Right renal pelvis (tissue), 4 donors: ENCODE results near the gene SRPK3. TPM values are rescaled to one million over a fixed set of nuclear protein-coding genes. Genes with fewer than 3 reads are reported as not detected.

Experiments
- DNase-seq, 4 donors: peaks; one replicate each; pipeline ENCODE4 v3.0.0-alpha.2; 2013; ENCODE audit warnings: low read depth in 4 of 4, low spot score in 3 of 4, missing footprints in 1 of 4
- polyA plus RNA-seq, 4 donors: library from polyadenylated mRNA; unstranded; fragments of 120-200 nt; gene quantifications; one replicate each; pipeline ENCODE4 v1.2.1, GENCODE V29; 2013; ENCODE audit not compliant: insufficient read length in 4 of 4

SRPK3 gene
- polyA plus RNA-seq, 4 donors, result 0.90 to 2.0 (median 1.5) TPM

DNA sequence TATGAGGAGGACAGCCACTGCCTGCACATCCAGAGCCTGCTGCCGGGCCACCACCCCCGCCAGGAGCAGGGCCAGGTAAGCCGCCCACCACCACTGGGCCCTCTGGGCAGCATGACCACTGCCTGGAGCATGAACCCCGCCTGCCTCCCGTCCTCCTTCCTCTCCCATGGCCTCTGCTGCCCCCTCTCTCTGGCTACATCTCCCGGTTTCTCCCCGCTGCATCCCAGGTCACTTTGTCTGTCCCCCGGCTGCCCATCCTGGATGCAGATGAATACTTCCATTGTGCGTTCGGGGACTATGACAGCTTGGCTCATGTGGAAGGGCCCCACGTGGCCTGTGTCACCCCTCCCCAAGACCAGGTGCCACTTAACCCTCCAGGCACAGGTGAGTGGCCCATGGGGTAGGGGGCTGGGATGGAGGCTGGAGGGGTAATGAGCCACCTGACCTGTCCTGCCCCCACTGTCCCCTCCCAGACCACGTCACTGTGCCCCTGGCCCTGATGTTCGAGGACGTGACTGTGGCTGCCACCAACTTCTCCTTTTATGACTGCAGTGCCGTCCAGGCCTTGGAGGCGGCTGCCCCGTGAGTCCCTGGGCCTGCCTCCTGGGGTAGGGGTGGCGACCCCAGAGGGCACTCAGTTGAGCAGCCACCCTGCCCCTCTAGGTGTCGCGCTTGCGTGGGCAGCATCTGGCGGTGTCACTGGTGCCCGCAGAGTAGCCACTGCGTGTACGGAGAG lies 10.8 kb upstream of the SRPK3 start:
- DNase-seq, result no peak

DNA sequence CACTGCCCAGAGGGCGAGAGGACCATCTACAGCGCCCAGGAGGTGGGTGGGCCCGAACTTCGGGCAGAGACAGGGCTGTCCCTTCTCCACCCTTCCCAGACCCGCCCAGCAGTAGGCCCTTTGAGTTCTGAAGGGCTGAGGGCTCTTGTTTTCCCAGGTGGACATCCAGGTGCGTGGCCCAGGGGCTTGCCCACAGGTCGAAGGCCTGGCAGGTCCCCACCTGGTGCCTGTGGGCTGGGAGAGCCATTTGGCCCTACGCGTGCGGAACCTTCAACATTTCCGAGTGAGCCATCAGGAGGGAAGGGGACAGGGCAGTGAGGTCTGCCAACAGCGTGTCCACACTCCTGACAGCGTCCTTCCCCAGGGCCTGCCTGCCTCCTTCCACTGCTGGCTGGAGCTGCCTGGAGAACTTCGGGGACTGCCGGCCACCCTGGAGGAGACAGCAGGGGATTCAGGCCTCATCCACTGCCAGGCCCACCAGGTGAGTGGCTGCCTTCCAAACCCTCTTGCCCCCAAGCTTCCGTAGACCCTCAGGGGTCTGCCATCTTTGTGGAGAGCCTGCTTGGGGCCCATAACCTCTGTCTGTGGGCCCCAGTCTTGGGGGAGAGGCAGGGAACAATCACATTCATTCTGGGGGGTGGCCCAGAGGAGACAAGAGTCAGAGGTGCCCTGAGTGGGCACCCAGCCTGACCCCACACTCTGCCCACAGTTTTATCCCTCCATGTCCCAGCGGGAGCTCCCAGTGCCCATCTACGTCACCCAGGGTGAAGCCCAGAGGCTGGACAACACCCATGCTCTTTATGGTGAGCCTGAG lies 10.0 kb upstream of the SRPK3 start:
- DNase-seq, result no peak

- DNase-seq, result no peak
Observed at GRCh38 chrX:153771415-153772315, 9.2 kb upstream of the SRPK3 start.

- DNase-seq, result no peak
Observed at GRCh38 chrX:153772316-153773217, 8.3 kb upstream of the SRPK3 start.

DNA sequence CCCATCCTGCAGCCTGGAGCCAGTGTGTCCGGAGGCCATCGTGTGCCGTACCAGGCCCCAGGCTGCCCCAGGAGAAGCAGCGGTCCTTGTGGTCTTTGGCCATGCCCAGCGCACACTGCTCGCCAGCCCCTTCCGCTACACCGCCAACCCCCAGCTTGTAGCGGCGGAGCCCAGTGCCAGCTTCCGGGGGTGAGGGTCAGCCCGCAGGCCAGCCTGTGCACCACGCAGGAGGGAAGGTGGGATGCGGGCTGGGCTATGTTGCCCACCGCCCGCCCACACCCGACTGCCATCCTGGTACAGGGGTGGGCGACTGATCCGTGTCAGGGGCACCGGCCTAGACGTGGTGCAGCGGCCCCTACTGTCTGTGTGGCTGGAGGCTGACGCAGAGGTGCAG lies 7.6 kb upstream of the SRPK3 start:
- DNase-seq, result no peak

DNA sequence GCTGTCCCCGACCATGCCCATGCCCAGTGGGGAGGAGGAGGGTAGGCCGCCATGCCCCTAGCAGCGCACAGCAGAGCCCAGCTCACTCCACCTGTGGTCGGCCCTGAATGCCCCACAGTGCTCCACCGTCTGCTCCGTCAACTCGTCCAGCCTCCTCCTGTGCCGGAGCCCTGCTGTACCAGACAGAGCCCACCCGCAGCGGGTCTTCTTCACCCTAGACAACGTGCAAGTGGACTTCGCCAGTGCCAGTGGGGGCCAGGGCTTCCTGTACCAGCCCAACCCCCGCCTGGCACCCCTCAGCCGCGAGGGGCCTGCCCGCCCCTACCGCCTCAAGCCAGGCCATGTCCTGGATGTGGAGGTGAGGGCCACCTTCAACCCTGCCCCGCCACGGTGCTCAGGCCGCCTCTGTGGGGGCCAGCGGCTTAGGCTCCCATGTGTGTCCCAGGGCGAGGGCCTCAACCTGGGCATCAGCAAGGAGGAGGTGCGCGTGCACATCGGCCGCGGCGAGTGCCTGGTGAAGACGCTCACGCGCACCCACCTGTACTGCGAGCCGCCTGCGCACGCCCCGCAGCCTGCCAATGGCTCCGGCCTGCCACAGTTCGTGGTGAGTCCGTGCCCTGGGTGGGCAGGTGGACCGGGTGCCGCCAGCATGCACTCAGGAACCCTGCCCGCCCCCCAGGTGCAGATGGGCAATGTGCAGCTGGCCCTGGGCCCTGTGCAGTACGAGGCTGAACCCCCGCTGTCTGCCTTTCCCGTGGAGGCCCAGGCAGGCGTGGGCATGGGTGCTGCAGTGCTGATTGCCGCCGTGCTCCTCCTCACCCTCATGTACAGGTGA lies 6.9 kb upstream of the SRPK3 start:
- no peak for DNase-seq

DNA sequence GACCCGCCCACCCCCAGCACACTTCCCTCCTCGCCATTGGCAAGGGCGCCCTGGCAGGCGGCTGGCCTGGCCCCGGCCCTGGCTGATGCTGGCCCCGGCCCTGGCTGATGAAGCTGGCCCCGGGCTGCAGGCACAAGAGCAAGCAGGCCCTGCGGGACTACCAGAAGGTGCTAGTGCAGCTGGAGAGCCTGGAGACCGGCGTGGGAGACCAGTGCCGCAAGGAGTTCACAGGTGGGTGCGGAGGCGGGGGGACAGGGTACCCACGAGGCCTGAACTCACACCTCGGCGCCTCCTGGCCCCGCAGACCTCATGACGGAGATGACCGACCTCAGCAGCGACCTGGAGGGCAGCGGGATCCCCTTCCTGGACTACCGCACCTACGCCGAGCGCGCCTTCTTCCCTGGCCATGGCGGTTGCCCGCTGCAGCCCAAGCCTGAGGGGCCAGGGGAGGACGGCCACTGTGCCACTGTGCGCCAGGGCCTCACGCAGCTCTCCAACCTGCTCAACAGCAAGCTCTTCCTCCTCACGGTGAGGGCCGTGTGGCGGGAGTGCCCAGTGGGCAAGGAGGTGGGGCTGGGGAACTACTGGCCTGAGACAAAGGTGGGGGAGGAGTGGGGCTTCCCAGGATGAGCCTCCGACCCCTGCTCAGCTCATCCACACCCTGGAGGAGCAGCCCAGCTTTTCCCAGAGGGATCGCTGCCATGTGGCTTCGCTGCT lies 6.1 kb upstream of the SRPK3 start:
- no peak for DNase-seq

DNA sequence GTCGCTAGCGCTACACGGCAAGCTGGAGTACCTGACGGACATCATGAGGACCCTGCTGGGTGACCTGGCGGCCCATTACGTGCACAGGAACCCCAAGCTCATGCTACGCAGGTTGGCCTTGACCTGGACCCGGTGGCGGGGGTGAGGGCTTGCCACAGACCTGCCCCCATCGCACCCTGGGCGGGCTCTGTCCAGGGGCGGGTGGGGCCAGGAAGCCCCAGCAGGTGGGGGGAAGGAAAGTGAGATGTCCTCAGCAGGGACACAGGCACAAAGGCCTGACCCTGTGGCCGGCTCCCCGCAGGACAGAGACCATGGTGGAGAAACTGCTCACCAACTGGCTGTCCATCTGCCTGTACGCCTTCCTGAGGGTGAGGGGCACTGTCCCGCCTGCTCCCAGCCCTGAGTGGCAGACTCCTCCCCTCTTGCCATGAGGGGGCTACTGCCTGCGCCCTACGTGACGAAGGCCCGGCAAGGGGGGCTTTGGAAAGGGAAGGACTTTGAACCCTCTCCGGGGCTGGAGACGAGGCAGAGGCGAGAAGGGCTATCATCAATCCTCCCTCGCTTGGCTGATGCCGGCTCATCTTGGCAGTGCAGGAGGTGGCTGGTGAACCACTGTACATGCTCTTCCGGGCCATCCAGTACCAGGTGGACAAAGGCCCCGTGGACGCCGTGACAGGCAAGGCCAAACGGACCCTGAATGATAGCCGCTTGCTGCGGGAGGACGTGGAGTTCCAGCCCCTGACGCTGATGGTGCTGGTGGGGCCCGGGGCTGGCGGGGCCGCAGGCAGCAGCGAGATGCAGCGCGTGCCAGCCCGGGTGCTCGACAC lies 5.3 kb upstream of the SRPK3 start:
- no peak for DNase-seq

GRCh38 chrX:153776120-153776599 lies 4.7 kb upstream of the SRPK3 start:
- no peak for DNase-seq

- no peak for DNase-seq
Observed at GRCh38 chrX:153776611-153777045, 4.2 kb upstream of the SRPK3 start.

DNA sequence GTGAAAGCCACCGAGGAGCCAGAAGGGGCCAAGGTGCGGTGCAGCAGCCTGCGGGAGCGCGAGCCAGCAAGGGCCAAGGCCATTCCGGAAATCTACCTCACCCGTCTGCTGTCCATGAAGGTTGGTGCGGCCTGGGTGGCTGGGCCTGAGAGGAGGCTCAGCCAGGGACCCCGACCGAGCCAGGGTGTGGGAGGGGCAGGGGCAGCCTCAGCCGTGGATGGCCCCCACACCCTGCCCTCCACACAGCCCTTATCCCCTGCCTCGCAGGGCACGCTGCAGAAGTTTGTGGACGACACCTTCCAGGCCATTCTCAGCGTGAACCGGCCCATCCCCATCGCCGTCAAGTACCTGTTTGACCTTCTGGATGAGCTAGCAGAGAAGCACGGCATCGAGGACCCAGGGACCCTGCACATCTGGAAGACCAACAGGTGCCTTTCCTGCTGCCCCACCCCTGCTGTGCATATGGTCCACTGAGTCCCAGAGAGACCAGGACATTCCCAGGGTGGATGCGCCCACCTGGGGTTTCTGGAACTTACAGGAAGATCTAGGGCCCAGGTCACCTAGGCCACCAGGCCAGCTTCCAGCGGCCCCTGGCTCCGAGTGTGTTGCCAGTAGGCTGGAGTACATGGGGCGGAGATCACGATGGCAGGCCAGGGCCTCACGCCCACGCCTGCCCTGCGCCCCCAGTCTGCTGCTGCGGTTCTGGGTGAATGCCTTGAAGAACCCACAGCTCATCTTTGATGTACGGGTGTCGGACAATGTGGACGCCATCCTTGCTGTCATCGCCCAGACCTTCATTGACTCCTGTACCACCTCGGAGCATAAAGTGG lies 3.4 kb upstream of the SRPK3 start:
- DNase-seq, result no peak

DNA sequence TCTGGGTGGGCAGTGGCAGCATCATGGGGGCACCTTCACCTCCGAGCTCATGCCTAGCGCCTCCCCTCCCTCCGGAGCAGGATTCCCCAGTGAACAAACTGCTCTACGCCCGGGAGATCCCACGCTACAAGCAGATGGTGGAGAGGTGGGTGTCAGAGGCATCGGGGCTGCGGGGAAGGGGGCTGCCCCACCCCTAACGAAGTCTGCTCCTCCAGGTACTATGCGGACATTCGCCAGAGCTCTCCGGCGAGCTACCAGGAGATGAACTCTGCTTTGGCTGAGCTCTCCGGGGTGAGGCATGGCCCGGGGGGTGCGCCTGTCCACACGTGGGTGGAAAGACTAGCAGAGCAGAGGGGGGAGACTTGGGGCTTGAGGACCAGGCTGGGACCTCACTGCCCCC lies 2.7 kb upstream of the SRPK3 start:
- DNase-seq, result no peak

GRCh38 chrX:153778684-153779101 lies 2.1 kb upstream of the SRPK3 start:
- DNase-seq, result no peak

- DNase-seq, result no peak
Observed at GRCh38 chrX:153779891-153780677, 757 bp upstream of the SRPK3 start.

DNA sequence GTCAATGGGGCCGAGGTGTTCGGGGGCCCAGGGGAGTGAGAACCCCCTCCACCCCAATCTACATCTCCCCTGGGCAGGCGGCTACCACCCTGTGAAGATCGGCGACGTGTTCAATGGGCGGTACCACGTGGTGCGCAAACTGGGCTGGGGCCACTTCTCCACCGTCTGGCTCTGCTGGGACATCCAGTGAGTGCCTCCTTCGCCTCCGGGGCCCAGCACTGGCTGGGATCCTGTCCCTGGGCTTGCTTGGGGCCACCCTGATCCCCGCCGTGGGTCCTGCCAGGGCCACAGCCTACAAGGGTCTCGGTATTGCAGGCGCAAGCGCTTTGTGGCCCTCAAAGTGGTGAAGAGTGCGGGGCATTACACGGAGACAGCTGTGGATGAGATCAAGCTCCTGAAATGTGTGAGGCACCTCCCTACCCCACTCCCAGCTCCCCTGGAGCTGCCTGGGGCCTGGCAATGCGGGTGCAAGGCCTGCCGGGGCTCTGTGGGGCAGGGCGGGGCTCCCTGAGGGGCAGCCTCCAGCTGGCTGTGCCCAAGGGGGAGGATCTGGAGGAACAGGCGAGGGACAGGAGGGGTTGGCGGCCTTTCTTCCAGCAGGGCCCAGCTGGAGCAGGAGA lies 697 bp downstream of the SRPK3 start:
- DNase-seq, result no peak
